Measurements from ENCODE around the gene SPATA2. TPM values are rescaled to one million over a fixed set of nuclear protein-coding genes. Genes with fewer than 3 reads are reported as not detected.

SPATA2 gene
- total RNA-seq, 1 donor from 2014 or later = 13.4 TPM

DNA sequence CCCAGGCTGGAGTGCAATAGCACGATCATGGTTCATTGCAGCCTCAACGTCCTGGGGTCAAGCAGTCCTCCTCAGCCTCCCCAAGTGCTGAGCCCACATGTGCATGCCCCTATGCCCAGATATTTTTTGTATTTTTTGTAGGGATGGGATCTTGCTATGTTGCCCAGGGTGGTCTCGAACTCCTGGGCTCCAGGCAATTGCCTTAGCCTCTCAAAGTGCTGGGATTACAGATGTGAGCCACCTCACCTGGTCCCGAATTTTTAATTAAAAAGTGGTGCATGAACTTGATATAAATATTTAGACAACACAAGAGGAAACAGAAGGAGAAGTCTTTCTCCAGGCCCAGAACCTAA is 13.8 kb upstream of the SPATA2 start:
- DNase-seq (ENCODE audit: low spot score) = no peak

DNA sequence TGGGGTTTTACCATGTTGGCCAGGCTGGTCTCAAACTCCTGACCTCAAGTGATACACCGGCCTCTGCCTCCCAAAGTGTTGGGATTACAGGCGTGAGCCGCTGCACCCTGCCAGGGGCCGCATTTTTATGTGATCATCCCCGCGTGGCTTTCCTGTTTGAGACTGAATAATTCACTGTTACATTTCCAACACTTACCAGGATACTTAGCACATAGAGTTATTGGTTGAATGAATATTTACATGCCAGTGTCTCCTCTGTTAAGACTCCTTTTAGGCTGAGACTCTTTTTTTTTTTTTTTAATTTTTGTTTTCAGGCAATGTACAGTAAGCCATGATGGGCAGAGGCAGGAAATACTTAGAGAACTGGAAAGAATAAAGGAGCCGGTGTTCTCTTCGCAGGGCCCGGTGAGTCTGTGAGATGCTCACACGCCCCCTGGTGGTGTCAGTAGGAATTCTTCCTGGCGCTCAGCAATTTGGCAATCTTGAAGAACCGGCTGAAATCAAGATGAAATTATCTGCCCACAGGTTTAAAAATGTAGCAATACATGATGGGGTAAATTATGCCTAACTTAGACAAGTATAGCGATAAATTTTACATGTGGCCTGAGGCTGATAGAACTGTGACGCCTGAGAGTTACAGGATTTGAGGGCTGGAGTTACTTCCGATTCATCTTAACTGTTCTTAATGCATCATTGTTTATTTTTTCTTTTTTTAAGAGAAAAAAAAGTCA is 13.2 kb upstream of the SPATA2 start:
- peak; percentile 83 for DNase-seq (ENCODE audit: low spot score)

DNA sequence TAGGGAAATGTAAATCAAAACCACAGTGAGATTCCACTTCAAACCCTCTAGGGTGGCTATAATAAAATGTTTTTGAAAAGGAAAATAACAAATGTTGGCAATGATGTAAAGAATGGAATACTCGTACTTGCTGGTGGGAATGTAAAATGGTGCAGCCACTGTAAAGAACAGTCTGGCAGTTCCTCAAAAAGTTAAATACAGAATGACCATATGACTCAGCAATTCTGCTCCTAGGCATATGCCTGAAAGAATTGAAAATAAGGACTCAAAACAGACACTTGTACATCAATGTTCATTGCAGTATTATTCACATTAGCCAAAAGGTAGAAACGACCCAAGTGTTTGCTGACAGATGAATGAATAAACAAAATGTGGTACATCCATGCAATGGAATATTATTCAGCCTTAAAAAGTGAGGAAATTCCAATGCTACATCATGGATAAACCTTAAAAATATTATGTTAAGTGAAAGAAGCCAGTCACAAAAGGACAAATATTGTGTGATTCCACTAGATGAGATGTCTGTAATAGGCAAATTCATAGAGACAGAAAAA is 10.6 kb upstream of the SPATA2 start:
- no peak for DNase-seq (ENCODE audit: low spot score)

DNA sequence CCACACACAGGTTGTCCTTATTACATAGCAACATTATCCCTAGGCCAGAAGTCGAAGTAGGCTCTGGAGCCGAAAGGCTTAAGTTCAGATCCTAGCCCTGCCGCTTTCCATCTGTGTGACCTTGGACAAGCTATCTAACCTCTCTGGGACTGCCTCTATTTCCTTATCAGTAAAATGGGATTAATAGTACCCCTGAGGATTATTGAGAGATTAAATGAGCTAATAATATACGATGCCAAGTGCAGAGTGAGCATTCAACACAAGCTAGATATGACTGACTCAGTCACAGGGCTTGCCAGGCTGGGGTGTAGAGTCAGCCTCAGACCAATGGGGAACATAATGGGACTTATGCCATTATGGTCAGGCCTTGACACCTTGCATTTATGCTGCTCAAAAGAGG is 8.9 kb upstream of the SPATA2 start:
- DNase-seq (ENCODE audit: low spot score) = no peak

DNA sequence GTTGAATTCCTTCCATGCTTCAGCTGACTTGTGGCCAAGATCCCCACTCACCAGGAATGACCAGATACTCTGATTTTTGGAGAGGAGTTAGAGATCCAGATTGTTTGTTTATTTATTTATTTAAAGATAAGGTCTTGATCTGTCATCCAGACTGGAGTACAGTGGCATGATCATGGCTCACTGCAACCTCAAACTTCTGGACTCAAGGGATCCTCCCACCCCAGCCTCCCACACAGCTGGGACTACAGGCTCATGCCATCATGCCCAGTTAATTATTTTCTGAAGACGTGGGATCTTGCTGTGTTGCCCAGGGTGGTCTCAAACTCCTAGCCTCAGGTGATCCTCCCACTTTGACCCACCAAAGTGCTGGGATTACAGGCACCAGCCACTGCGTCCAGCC is 4.1 kb upstream of the SPATA2 start:
- DNase-seq (ENCODE audit: low spot score) = no peak

DNA sequence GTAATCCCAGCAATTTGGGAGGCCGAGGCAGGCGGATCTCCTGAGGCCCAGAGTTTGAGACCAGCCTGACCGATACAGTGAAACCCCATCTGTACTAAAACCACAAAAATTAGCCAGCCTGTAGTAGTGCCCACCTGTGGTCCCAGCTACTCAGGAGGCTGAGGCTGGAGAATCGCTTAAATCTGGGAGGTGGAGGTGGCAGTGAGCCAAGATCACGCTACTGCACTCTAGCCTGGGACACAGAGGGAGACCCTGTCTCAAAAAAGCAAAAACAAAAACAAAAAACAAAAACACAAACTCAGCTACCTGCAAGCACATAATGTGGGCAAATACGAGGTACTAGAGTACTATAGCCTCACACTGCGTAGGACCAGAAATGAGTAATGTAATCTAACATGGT is 3.7 kb upstream of the SPATA2 start:
- DNase-seq (ENCODE audit: low spot score) = no peak

DNA sequence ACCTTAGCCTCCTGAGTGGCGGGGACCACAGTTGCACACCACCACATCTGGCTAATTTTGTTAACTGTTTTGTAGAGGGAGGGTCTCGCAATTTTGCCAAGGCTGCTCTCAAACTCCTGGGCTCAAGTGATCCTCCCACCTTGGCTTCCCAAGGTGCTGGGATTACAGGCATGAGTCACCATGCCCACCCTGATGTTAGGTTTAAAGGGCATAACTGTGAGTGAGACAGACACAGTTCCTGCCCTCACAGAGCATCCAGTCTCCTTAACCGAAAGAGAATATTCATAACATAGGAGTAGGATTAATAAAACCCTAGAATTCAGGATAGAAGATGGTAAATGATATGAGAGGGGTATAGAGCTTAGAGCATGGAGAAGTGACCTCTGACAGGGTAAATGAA is 3.1 kb upstream of the SPATA2 start:
- no peak for DNase-seq (ENCODE audit: low spot score)

DNA sequence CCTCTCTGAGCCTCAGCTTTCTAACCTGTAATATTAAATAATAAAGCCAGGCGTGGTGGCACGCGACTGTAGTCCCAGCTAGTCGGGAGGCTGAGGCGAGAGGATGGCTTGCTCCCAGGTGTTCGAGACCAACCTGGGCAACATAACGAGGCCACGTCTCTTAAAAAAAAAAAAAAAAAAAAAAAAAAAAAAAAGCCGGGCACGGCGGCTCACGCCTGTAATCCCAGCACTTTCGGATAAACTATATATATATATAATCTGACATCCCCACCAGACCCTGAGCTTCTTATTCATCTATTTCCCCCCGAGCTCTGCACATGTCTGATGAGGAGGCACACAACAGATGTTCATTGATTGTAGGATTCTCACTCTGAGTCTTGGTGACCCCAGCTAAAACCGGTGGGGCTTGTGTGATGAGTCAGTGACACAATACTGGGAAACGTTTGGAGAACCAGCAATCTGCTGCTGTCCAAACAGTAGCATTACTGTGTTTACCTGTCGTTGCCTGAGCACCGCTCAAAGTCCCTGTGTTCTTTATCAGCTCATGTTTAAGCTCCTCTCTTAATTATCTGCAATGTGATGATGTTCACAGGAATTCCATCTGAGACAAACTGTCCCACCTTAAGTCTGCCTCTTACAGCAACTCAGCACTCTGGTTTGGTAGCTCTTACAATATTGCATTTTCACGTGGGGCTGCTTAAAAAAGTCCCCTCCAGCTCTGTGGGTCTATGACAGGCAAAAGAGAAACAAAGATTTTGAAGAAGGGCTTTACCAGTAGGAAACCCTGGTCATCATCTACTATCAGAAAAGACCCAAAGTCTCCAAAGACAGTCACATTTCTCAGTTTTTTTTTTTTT is 1.0 kb upstream of the SPATA2 start:
- DNase-seq (ENCODE audit: low spot score) = peak; percentile 79

DNA sequence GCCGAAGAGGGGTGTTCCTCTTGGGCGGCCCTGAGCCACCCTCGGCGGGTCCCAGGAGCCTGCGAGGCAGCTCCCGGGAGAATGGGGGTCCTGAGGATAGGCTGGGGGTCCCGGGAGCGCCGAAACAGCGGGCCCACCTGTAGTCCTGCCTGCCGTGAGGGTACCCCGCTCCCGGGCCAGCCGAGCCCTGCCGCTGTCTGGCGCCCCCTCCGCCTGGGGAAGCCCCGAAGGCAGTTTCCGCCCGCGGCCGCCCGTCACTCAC is 280 bp downstream of the SPATA2 start:
- DNase-seq (ENCODE audit: low spot score) = no peak

DNA sequence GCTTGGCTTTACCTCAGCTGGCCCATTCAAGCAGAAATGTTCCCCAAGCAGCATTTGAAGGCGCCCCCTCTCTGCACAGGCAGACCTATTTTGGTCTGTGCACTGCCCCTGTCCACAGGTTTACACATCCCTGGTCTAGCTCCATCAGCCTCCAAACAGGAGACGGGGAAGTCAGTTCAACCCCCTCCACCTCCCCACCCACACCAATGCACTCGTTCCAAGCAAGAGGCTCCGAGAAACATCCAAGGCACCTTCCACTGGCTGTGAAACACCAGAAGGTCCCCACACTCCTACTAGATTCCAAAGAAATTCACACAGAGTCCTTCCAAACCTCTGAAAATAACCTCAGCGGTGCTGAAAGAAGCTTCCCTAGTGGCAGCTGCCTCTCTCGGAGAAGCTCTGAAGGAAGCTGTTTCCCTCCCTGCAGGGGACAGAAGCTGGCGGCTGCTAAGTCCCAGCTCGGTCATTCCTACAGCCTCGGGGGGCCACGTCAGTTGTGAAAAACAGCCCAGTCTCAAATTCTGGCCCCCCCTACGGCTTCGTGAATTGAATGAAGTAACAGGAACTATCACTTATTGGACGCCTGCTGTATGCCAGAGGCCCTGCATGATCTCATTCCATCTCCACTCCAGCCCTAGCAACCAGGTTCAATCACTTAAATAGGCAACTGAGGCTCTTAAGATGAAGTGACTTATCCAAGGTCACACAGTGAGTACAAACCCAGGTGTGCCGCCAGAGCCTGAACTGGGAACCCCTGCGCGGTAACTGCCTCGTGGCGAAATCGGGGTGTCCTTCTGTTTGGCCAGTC is 815 bp downstream of the SPATA2 start:
- DNase-seq (ENCODE audit: low spot score) = no peak

DNA sequence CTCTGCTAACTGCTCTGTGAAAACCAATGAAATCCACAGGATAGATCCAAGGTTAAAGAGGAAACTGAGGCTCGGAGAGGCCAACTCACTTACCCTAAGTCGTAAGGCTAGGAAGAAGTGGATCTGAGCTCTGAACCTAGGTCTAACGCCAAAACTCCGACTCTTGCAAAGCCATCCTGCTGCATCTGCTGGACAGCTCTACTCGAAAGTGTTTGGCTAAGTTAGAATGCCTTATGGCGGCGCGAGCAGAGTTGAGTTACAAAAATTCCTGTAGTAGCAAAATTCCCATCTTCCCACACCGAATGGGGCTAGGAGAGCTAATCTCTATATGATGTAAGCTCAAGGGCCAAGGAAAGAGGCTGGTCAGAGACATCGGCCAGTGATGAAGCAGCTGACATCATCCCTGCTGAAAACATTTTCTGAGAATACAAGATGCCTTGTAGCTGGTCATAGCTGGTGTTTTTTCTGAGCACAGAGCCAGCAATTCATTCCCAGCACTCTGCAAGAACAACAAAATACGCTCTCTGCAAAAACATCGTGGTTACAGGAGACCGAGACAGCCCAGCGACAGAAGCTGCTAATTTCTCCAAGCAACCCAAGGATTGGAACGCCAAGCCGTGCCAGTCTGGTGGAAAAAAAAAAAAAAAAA is 1.8 kb downstream of the SPATA2 start:
- DNase-seq (ENCODE audit: low spot score) = no peak

DNA sequence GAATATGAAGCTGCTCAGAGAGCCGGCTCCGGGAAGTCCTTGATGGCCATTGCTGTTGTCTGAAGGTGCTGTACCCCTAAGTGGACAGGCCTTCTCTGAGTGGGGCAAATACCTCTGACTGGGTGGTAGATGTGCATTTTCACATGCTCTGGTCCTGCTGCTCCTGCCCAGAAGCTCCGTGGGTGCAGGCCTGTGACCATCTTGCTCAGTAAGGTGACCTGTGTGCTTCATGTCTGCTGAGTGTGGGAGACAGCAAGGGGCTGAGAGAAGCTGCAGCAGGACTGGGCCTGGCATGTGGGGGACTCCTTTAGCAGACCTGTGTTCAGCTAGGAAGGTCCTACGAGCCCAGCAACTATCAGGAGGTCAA is 5.0 kb downstream of the SPATA2 start:
- DNase-seq (ENCODE audit: low spot score) = no peak

DNA sequence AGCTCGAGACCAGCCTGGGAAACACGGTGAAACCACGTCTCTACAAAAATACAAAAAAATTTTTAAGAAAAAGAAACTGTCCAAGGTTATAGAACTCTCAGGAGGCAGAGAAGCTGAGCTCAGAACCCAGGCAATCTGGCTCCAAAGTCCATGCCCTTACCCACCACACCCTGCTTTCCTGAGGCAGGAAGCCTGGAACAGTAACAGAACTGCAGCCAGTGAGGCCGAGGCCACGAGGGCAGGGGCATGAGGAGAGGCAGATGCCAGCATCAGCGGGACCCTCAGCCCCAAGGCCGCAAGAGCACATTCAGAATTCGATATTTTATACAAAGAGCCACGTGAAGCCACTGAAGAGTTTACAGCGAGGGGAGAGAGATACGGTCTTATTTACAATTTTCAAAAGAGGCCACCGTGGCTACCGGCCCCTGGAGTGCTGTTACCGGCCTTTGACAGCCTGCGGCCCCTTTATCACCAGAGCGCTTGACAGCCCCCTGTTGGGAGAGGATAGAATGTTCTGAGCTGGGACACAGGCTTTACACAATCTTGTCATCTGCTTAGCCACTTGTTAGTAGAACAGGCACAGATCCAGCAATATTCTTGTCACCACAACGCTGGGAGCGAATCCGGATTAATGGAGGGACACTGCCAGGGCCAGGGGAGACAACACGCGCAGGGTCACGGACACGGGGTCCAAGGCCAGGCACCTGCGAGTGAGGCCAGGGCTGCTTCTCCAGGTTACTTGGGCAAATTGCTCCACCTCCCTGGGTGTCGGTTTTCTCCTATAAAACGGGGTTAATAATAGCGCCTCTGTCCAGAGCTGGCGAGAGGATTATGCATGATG is 5.6 kb downstream of the SPATA2 start:
- peak; percentile 69 for DNase-seq (ENCODE audit: low spot score)

DNA sequence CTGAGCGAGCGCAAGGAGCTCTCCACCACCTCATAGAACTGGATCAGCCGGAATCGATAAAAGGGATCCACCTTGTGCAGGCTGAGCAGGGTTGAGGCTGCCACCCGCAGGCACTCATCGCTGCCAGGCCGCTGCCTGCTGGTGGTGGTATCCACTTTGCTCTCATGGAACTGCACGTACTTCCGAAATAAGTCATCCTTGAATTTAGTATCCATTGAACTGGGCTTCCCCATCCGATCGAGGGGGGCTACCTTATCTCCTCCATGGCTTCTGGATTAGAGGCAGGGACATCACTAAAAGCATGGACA is 7.1 kb downstream of the SPATA2 start:
- no peak for DNase-seq (ENCODE audit: low spot score)

DNA sequence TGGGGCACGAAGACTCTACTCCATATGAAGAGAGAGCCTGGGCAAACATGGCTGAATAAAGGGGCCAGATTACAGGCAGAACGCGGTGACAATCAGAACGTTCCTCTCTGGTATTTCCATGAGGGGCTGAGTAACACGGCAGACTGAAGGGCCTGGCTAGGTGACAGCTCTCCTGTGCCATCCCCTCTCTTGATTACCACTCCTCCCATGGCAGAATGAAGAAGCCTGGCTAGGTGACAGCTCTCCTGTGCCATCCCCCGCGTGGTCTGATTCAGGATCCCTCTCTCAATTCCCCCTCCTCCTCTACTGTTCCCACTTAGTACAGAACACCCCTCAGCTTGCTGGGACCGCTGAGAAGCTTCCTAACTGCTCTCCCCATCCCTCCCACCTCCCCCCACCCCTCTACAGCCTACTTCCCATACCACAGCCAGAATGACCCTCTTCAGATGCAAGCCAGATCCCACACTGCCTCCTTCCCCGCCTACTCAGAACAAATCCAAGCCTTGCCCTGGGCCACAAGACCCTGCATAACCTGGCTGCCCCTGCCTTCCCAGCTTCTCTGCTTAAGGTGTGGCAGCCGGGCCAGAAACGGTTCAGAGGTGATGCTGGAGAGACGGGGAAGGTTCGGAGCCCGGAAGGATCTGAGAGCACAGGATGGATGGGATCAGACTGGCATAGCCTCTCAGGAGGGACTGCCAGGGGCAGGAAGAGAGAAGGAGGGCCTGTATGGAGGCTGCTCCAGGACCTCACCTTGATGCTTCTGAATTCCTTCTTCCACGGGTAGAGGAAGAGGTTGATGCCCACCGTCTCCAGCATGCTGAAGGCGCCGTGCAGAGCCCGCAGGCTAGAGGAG is 7.7 kb downstream of the SPATA2 start:
- DNase-seq (ENCODE audit: low spot score) = no peak

DNA sequence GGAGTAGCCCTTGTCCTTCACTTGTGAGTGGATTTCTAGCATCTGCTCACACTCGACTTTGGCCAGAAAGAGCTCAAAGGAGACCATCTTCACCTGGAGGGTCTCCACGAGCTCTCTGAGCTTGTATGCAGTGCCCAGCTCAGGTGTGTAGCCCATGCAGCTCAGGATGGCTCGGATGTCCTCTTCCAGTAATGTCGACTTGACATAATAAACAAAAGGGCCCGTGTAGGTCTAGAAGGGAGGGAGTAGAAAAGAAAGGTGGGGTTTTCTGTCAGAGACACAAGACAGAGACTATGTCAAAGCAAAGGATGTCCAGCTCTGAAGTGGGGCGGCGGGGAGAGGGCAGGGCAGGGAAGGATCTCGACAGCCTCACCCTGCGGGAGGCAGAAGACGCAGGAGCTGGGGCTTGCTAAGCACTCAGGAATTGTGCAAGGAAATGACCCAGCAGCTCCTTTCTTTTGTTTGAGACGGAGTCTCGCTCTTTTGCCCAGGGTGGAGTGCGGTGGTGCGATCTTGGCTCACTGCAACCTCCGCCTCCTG is 8.6 kb downstream of the SPATA2 start:
- DNase-seq (ENCODE audit: low spot score) = no peak

DNA sequence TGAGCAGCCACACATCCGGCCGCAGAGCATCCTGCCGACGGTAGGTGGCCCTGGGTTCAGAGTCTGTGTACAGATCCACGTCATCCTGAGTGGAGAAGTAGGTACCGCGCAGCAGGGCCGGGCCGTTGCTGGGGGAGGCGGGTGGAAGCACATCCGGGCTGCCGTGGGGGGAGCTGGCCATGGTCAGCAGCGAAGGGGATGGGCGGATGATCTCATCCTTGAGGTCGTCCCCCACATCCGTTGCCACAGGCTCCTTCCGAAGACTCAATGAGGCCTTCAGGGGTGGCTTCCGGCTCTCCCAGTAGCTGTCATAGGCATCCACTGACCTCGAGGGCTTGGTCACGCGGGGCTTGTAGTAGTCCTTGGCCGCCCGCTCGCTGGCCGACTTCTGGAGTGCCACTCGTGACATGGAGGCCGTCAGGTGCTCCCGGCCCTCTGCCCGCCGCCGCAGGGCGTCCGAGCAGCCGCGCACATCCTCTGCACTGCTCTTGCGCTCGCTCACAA is 9.2 kb downstream of the SPATA2 start:
- DNase-seq (ENCODE audit: low spot score) = no peak

DNA sequence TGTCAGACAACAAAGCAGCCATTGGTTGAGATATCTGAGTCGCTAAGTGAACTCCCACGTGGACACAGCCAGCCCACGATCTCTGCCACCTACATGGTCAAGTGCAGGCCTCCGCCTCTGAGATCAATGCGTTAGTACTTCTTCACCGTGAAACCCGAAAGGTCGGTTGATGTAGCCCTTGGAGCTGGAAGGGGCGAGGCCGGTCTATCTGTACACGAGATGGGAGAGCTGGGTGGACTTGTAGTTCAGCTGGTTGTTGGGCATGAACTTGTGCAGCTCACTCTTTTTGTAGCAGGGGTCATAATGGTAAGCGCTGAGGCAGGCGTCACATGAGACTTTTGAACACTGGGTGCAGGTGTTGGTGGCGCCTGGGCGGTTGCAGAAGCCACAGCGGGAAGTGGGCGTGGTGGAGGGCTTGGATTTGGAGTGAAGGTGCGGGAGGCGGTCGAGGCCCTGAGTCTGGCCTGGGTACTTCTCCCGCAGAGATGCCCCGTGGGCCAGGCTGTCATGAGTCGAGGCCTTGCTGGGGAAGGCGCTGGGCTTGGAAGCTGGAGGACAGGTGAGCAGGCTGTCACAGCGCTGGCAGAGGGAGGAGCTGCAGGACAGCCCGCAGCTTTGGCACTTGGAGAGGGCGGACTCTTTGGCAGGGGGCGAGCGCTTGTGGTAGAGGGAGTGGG is 9.8 kb downstream of the SPATA2 start:
- DNase-seq (ENCODE audit: low spot score) = no peak

All from mucosa of gallbladder (tissue), 1 donor.